Activated CD4-positive, alpha-beta T cell treated with anti-CD3 and anti-CD28 coated beads, Interleukin-2, amount 50 U/mL, for 48 hours (primary cell): ENCODE data around the gene TMEM134.

Experiments used
- DNase-seq, 2 experiments: peaks; one replicate each; pipeline ENCODE4 v3.0.0-alpha.2; 2020

The TMEM134 gene

DNA sequence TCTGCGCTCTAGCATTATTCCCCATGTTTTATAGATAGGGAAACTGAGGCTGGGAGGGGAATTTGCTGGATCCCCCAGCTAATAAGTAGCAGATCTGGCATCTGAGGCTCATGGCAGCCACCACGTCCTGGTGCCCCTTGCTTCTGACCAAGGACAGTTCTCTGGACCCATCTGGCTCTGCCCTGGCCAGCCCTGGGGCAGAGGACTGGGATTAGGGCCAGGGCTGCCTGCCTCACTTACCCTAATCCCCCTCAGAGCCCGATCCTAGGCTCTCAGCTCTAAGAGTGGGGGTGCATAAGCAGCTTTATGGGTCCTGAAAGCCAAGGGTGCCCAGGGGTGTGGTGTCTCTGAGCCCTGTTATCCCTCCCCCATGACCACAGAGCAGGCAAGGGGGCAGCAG lies 14.0 kb downstream of the TMEM134 start, which contains the start of gene CABP4:
TSS of gene CABP4 (plus strand) at position 301 of the 400 bp plus-strand sequence. CDS start at position 371, 70 bp downstream.
- DNase-seq, result no peak

DNA sequence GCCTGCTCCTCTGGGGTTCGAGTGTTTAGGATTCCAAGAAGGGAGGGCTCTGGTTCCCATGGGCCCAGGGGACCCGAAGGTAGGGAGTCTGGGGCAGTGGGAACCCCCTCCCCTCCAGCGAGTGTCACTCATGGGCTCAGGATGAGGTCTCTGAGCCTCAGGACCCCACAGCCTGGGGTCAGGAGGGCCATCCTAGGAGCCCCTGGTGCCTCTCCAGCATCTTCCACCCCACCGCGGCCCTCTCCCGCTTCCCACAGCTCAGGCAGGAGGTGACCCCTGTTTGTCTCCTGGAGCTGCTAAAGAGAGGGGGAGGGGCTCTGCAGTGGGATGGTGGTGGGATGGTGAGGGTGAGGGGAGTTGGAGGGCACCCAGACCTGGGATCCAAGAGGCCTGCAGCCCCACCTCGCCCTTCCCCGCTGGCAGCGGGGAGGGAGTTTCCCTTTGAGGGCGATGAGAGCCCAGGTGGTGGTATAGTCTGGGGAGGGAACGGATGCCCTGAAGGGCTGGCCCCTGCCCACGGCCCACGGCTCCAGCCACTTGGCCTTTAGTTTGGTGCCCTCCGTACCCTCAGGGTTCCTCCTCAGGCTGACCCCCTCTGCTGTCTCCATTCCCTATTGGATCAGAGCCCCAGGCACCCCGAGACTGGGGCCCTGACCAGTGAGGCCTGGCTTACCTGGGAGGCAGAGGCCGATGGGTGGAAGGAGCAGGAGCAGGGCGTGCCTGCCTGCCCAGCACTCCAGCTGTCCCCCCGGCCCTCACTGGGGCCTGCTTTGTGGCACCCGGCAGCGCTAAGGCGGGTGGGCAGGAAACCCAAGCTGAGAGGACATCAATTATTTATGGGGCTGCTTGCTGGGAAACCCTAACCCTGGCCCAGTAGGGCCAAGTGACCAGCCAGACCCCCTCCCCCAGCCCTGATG lies 15.0 kb downstream of the TMEM134 start:
- DNase-seq, result no peak

DNA sequence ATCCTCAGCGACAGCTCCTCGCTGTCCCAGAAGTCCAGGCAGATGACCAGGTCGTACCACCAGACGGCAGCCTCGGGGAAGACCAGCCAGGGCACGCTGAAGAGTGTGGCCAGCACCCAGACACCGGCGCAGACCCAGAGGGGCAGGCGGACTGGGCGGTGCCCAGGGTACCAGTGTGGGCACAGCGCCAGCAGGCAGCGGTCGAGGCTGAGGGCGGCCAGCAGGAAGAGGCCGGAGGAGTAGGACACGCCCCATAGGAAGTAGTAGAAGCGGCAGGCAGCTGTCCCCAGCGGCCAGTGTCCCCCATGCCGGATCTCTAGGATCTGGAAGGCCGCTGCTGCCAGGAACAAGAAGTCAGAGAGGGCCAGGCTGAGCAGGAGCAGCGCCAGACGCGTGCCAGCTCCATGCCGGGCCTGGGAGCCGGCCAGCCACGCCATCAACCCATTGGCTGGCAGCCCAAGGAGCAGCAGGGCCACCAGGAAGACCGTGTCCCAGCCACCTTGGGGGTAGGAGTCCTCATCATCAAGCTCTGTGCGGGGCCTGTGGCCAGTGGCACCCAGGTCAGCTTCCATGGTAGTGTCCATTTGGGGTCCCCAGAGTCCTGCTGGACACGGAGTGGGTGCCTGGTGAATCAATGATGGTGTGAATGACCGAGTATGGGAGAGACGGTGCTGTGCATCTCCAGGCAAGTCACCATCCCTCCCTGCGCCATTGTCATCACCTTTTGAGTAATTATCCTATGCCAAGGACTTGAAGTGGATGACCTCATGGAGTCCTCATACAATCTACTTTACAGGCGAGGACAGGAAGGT lies 16.7 kb downstream of the TMEM134 start, which contains the start of gene GPR152:
TSS of gene GPR152 (minus strand) at position 589 of the 812 bp plus-strand sequence. CDS start at position 584, 5 bp downstream.
- no peak for DNase-seq

DNA sequence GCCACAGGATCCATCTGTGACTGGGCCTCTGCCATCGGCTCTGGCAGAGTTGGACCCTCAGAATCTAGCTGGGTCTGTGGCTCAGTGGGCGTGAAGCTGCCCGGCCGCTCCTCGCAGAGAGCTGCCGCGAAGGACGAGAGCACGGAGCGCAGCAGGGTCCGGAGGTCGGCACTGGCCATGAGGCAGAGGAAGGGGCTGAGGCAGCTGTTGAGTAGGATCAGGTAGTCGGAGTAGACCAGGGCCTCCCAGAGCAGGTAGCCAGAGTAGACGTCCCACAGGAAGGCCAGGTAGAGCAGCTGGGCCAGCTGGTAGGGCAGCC lies 17.4 kb downstream of the TMEM134 start:
- no peak for DNase-seq

DNA sequence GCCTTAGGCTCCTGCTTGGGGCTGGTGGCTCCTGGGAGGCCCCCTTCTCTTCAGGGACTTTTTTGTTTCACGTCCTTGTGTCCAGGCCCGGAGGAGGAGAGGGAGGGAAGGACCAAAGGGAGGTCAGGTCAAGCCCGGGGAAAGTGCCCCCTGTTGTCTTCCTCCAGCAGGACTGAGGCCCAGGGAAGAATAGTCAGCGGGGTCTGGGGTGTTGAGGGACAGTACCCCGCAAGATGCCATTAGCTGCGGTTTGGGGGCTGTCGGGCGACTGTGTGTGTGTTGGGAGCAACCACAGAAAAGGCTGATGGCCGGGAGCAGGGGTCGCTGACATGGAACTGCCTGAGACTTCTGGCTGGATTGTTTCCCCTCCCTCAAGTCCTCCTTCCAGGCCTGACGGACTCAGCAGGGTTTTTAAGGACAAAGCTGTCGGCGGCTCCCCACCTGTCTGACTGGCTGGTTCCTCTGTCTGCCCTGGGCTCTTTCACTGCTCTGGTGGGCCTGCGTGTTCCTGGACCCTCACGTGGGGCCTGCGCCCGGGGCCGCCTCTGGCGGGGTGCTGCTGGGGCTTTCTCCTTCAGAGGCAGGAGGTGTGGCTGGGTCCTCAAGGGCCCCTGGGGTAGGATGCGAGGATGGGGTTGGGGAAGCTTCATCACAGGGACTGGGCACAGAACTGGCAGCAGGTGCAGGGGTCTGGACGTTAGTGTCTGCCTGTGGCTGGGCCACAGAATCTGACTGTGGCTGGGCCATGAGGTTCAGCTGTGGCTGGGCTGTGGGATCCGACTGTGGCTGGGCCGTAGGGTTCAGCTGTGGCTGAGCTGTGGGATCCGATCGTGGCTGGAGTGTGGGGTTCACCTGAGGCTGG lies 18.0 kb downstream of the TMEM134 start:
- DNase-seq, result no peak

DNA sequence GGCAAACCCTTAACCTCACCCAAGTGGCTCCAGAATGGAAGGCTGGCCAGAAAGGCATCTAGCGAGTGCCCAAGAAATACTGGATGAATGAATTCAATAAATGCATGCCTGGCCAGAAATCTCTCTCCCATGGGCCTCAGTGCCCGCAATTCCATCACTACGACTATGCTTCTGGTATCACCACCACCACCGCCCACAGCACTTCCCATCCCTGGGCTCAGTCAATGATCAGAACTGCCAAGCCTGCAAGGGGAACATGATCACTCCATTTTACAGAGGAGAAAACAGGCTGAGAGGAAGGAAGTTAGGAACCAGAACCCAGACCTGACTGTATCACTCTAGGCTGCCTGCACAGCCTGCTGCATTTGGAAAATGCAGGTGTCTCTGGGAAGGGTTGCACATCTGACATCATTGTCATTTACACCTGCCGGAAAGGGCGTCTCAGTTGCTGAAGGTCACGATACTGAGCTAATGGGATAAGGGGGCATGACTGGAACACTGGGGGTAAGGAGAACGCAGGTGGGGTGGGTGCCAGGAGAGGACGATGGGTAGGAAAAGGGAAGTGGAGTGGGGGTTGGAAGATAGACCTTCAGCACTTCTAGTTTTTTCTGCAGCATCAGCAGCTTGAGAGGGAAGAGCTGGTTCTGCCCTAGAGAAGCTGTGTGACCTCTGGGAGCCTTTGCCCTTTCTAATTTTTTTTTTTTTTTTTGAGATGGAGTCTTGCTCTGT lies 19.8 kb downstream of the TMEM134 start:
- no peak for DNase-seq

DNA sequence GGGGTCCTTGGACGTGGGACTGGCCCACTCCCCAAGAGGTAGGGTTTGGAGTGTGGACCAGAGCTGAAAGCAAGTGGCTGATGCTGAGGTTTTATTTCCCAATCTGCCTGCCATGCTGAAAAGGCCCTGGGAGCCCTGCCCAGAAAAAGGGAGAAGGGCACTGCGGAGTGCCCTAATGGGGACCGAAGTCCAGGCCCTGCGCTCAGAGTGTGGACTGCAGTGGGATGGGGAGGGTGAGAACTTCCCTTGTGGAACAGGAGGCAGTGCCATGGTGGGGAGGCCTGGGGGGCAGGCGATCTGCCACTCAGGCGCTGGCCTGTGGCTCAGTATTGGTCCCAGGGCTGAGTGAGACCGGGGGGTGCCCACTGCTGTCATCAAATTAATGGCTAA lies 20.8 kb downstream of the TMEM134 start:
- no peak for DNase-seq

DNA sequence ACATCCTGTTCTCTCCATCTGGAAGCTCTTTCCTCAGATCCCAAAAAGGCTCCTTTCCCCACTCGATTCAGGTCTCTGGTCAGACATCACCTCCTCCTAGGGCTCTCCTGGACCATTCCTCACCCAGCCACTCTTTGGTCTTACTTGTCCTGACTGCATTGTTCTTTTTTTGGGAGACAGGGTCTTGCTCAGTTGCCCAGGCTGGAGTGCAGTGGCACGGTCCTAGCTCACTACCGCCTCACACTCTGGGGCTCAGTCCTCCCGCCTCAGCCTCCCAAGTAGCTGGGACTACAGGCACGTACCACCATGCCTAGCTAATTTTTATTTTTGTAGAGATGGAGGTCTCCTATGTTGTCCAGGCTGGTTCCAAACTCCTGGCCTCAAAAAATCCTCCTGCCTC lies 23.5 kb downstream of the TMEM134 start:
- DNase-seq, result no peak

DNA sequence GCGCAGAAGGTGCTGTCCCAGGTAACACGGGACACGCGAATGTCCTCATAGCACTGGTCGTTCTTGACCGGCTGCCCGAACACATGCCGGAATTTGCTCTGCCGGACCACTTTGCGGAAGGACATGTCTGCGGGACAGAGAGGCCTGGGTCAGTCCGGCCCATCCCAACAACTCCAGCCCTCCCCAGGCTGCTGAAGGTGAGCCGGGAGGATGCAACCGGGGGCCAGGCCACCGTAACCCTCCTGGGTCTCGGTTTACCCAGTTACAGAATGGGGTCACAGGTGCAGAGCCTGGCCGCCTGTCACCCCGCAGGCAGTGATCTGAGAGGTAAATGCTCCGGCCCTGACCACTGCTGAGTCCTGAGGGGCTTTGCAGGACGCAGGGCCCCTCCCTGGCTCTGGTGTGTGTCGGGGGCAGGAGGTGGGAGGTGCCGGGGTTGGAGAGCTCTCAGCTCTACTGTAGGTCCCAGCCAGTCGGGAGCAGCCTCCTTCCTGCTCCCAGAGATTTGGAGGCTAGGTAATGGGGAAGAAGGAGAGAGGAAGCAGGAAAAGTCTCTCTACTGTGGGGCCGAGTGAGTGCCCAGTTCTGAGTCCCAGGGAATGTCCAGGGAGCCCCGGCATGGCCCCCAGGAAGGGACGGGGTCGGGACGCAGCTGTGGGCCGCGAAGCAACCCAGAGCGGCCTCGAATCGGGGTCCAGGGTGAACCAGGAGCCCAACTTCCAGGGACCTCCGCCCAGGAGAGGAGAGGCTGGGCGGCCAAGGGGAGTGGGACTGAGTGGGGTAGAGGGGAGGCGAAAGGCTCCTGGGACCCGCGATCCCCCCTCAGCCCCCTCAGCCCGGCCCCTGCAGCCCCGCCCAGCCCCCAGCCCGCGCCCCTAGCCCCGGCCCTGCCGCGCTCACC lies 26.3 kb downstream of the TMEM134 start:
- DNase-seq, result no peak

DNA sequence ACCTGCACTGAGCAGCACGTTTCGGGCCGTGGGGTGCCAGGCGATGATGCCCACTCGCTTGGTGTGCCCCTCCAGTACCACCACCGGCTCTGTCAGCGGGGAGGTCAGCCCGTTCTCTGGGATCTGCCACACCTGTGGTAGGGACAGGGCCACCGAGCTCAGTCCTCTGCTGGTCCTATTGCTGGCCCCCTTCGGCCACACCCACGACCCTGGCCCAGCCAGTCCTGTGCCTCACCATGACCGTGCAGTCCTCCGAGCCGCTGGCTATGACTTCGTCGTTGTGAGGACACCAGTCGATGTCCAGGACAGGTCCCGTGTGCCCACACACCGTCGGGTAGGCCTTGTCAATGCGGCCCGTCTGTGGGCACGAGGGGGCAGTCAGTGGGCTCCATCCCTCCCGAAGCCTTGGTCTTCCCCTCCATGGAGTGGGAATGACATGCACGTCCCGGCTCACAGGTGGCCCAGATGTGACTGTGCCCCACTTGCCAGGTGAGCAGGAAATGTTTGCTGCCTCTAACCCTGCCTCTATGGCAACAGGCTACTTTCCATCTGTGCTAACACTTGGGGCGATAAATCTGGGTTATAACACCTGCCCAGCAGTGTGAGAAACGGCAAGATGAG lies 27.2 kb downstream of the TMEM134 start:
- no peak for DNase-seq

DNA sequence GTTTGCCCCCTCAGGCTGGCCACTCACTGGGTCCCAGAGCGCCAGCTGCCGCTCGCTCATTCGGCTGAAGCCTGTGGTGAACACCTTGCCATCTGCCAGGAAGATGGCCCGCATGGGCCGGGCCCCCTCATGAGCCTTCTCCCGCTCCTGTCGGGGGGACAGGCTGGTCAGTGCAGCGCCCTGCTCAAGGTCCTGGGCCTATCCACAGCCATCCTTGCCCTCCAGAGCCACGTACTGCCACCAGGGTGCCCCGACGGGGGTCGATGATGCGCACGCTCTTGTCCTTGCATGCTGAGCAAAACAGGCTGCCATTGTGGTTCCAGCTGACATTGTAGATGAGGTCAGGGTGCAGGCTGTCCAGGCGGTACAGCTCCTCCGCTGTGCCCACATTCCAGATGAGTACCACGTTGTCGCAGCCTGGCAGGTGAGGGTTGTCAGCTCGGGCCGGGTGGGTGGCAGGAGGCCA lies 27.9 kb downstream of the TMEM134 start:
- no peak for DNase-seq

DNA sequence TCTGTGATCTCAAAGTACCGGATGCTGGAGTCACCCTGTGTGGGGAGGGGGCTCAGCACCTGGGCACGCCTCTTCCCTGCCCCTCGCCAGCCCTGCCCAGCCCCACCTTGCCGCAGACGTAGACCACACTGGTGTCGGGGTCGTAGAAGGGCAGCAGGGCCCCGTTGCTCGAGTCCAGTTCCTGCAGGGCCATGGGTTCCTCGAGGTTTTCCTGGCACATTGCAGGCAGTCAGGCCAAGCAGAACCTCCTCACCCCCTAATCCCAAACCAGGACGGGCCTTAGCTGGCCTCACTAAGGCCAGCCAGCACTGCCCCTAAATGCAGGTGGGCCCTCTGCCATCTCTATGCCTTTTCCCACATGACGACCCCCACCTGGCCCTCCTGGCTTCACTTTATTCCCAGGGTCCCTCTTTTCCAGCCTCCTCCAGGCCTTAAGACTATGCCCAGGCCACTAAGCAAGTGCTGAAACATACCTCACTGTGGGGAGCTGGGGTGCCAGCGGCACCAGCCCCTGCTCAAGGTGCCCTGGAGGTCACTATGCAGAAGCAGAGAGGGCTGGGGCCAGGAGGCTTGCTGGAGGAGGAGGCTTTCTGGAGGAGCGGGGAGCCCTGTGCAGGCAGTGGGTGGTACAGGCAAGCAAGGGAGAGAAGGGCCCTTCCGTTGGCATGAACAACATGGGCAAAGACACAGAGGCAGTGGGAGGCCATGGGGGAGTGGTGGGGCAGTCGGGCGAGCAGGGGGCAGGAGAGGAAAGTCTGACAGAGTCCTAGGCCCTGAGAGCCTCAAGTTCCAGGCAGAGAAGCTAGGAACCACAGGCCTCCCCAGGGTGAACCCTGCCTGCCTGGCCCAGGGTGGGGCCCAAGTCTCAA lies 28.6 kb downstream of the TMEM134 start:
- DNase-seq, result no peak

DNA sequence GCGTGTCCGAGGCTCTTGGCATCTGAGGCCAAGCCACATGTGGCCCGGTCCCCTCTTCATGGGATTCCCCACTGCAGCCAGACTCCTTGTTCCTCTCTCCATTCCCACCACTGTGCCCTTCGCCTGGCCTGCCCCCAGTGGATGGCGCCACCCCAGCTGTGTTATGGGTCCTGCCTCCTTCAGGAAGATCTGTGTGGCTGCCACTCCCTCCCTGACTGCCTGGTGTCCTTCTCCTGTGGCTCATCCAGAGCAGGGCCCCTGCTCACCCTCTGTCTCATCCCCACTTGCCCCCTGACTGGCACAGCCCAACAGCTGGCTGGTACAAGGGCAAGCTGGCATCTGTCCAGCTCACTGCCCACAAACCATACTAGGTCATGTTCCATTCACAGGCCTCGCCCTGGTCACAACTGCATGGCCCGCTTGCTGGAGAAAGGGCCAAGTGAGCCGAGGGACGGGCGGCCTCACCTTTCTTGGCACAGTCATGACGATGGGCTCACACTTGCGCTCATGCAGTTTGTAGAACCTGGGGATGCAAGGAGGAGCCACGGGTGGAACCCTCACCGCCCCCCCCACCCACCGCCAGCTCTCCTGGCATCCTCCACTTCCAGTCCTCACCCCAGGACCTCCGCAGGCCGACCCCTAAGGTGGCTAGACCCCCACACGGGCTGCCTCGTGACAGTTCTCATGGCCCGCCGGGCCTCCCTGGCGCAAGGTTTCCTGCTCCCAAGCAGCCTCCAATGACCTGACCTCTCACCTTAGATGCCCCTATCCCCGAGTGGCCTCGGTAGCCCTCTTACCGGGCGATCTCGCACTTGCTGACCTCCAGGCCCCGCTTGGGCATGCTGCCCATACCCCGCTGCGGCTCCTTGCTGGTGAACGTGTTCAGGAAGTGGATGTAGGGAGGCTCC lies 29.5 kb downstream of the TMEM134 start:
- DNase-seq, result peak; percentile 61 to 72

DNA sequence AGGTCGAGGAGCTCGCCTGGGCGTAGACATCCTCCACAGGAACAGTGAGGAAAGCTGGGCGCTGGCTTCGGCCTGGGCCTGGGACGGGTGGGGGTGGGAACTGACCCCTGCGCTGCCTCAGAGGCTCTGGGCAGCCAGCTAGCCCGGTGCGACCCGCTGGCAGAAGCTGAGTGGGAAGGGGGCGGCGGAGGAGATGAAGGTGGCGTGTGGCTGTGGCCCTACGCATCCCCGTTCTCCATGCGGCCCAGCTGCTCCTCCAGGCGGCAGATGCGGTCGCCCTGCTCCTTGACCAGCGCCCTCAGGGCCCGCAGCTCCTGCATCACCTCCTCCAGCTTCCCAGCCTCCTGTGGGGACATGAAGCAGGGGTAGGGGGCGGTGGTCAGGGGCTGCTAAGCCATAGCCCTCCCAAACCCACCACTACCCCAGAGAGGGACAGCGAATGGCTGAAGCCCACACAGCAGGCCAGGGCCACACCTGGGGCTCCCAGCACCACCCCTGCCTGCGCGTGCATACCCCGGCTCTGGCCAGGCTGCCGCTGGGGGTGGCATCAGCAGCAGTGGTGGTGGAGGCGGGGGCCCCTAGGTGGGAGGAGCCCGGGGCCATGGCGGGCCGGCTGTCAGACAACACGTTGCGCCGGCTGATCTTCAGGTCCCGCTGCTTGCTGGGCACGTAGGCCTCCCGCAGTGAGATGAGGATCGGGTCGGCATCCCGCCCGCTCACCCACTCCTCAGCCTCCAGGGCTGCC lies 30.7 kb downstream of the TMEM134 start:
- DNase-seq, result peak; percentile 88 to 90

DNA sequence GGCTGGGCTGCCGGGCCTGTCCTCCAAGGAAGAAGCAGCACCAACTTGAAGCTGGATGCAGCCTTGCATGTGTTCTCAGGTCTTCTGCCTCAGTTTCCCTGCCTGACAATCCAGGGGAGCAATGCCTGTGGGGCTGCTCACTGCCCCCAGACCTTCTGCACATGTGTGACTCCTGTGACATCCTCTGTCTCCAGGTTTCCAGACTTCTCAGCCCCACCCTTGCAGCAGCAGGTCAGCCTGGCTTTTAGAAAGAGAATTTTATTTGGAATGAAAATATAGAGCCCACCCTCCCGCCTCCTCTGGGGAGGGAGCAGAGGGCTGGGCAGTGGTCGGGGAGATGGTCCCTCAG lies 31.3 kb downstream of the TMEM134 start:
- DNase-seq, result no peak

DNA sequence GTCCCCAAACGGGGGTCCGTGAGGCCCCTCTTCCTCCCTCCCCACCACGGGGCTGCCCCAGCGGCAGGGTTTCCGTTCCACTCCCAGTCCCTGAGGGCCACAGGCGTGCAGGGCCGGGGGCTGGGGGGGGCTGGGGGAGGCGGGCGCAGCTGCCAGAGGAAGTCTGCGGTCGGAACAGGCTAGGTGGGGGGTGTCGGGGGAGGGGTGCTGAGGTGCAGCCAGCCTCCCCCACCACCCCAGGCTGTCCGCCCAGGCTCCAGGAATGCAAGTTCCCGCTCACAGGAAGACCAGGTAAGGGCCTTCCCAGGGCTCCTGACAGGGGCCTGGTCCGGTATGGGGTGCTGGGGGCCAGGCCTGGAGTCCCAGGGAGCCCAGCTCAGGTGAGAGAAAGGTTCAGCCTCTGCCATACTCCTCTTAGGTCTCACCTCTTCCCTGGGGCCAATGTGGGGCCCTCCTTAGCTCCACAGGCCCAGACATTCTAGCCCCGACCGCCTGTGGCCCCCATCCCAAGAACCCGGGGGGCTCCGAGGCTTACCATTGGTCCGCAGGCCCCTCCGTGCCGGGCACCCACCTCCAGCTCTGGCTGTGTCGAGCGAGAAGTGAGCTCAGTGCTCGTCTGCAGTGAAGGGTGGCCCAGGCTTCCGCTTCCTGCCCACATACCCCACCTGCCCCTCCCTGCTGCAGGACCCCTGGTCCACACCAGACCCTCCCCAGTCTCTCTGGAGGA lies 31.8 kb downstream of the TMEM134 start, which contains the start of gene PTPRCAP:
TSS of gene PTPRCAP (minus strand) at position 601 of the 727 bp plus-strand sequence. CDS start at position 538, 63 bp downstream.
- DNase-seq, result peak; percentile 78 to 81
